ENCODE results near the gene VMAC. TPM values are rescaled to one million over a fixed set of nuclear protein-coding genes. Genes with fewer than 3 reads are reported as not detected.

VMAC gene
- total and polyA plus RNA-seq, 2 of the 13 experiments (the other 11 are each of a cell fraction or from before 2014, with no cell fraction given), result 2.4 TPM

DNA sequence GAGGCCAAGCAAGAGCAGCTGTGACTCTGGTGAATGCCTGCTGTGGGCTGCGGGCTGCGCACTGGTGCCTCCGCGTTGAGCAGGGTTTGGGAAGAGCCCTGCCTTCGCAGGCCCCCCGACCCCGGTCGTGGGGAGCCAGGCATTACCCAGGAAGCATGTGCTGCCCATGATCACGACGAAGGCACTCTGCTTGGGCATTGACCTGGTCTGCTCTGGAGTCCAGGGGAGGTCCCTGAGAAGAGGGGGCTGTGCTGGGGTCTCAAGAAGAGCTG lies 54.1 kb downstream of the VMAC start:
- Histone ChIP-seq H3K4me3 (replicated peaks in 1 of 3; ENCODE audit: insufficient read depth in 1 of 3, low read depth in 2 of 3, low read length in 3 of 3) (no peak overlapping the region), H3K9me3 (ENCODE audit: low read length) (no peaks in the 10 kb centered on the region), H3K27ac (ENCODE audit: extremely low read length, insufficient read depth, low read length) (peak overlapping the region; percentile 43), H3K4me2 (ENCODE audit: low read depth, low read length) (no peak overlapping the region), H3K36me3 (replicated peaks in 1 of 2; ENCODE audit: control insufficient read depth in 1 of 2, insufficient read depth in 2 of 2, low read length in 2 of 2) (peaks cover 0 to 7% of the 10 kb centered on the region in 2 experiments; a peak in 2 of 5 replicates), H3K79me2 (ENCODE audit: insufficient read depth, low read length) (peaks cover 89% of the 10 kb centered on the region), H3K4me1 (ENCODE audit: insufficient read depth, low read length) (peaks cover 100% of the 10 kb centered on the region), H3K27me3 (ENCODE audit: control insufficient read depth in 1 of 2, insufficient read depth in 2 of 2, low read length in 2 of 2) (no peaks in the 10 kb centered on the region), H3K9ac (ENCODE audit: insufficient read depth, low read depth, low read length) (peak overlapping the region; percentile 12; the same call in 1 of the 2 replicates), H4K20me1 (ENCODE audit: insufficient read depth, low read length) (no peaks in the 10 kb centered on the region), H2AFZ (ENCODE audit: low read length) (no peak overlapping the region)
- FAIRE-seq, result no peak
- ATAC-seq, result no peak
- BruUV-seq (replicated peaks), result no TSS peak
- in situ Hi-C loops (cut with HindIII; ENCODE audit: extremely low pct_ligation_motif_present, low pct_unique_long_range_greater_than_20kb) (no loop called here), intact Hi-C loops (cut with micrococcal nuclease; ENCODE audit: unreplicated experiment) (no loop called here)
- CTCF ChIA-PET (ENCODE audit: low intra/inter-chr PET ratio, low total read pairs), result no interaction called here
- POLR2A ChIA-PET, result no interaction called here
- peak; percentile 29 for TF ChIP-seq AGO1 (IDR thresholded peaks at IDR 0.05; ENCODE audit: low read depth, low read length, poor library complexity, severe bottlenecking)
- TF ChIP-seq ZNF687 (CRISPR knock-in tag; IDR thresholded peaks at IDR 0.05), result peak; percentile 61
- peak; percentile 41 for TF ChIP-seq AGO2 (optimal IDR thresholded peaks at IDR 0.05; ENCODE audit: low read depth, low read length)
- no peak for TF ChIP-seq TBL1XR1 (IDR thresholded peaks at IDR 0.05; ENCODE audit: borderline replicate concordance, low read length, partially characterized antibody)
- no peak for DNase-seq (ENCODE audit: low spot score)
- 98% methylated on average over 8 of the region's 10 CpGs for WGBS (ENCODE audit: low lambda C conversion rate)
